GM19463 (cell line): Measurements from ENCODE around the gene PCAT7.

Source experiments
- ATAC-seq: cut with Tn5 transposase; IDR thresholded peaks from one replicate; pipeline ENCODE4 v1.9.1; 2021; ENCODE audit warnings: mild to moderate bottlenecking, moderate library complexity; ENCODE audit not compliant: unreplicated experiment

The PCAT7 gene

GRCh38 chr9:94600715-94601114 is 45.8 kb downstream of the PCAT7 start:
- ATAC-seq, result no peak

GRCh38 chr9:94602666-94603065 is 47.8 kb downstream of the PCAT7 start:
- no peak for ATAC-seq

GRCh38 chr9:94603259-94604160 is 48.6 kb downstream of the PCAT7 start:
- ATAC-seq, result no peak

- no peak for ATAC-seq
These were observed 52.0 kb downstream of the PCAT7 start for GRCh38 chr9:94606646-94607422.

DNA sequence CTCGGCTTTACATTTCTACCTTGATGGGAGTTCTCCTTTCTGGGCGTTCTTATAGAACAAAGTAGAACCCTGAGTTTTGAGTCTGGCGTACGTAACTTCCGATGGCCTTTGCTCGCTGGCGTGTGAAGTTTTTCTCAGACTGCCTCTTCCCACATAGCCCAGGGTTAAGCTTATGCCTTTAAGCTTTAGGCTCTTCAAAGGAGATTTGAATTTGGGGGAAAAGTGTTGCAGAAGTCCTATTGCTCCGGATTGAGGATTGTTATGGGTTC is 52.5 kb downstream of the PCAT7 start:
- ATAC-seq, result no peak

GRCh38 chr9:94610181-94610606 is 55.3 kb downstream of the PCAT7 start:
- no peak for ATAC-seq

- ATAC-seq, result no peak
These were observed 56.8 kb downstream of the PCAT7 start for GRCh38 chr9:94611638-94612068.

GRCh38 chr9:94612071-94612470 is 57.2 kb downstream of the PCAT7 start:
- ATAC-seq, result no peak

DNA sequence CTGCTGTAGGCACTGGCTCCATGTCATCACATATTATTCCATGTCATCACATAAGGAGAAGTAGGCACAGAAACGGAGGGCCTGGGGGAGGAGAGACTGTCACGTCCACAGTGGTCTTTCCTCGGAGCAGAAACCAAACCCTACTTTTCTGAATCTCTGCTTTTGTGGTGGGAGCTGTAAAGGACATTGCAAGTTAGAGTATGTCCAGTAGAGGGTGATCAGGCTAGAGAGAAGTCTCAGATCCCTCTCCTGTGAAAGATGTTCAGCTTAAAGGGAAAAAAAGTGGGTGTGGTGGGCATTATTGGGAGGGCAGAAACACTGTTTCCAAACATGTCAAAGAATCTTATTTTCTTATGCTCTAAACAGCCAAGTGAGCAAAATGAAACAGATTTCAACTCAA is 58.1 kb downstream of the PCAT7 start:
- ATAC-seq, result no peak

DNA sequence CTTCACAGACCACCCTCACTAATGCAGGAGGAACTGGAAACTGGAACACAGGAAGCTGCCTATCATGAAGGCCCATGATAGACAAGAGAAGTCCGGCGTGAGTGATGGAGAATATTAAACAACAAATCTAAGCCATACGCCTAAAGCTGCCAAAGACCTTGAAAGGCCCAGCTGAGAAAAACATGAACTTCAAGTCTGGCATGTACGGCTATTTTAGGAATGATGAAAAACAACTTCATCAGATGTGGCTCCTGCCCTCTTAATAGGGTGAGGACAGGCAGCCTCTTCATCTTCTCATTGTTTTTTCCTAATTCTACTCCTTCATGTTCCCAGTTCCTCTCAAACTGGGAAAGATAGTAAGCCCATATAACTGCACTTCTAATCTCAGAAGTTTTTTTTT is 64.1 kb downstream of the PCAT7 start:
- ATAC-seq, result no peak
